ENCODE results near the gene SHROOM3. TPM values are rescaled to one million over a fixed set of nuclear protein-coding genes. Genes with fewer than 3 reads are reported as not detected.

SHROOM3 gene
- total RNA-seq, 2 donors from 2014 or later, result 6.0 to 10.0 TPM

GRCh38 chr4:76579596-76580375 lies 144.8 kb downstream of the SHROOM3 start:
- no peak for DNase-seq
- intact Hi-C loops (cut with DNase I), result no loop called here
- no peak for ATAC-seq

- ATAC-seq (no peak), DNase-seq (no peak)
- intact Hi-C loops (cut with DNase I), result no loop called here
Observed at GRCh38 chr4:76581077-76581962, 146.3 kb downstream of the SHROOM3 start.

DNA sequence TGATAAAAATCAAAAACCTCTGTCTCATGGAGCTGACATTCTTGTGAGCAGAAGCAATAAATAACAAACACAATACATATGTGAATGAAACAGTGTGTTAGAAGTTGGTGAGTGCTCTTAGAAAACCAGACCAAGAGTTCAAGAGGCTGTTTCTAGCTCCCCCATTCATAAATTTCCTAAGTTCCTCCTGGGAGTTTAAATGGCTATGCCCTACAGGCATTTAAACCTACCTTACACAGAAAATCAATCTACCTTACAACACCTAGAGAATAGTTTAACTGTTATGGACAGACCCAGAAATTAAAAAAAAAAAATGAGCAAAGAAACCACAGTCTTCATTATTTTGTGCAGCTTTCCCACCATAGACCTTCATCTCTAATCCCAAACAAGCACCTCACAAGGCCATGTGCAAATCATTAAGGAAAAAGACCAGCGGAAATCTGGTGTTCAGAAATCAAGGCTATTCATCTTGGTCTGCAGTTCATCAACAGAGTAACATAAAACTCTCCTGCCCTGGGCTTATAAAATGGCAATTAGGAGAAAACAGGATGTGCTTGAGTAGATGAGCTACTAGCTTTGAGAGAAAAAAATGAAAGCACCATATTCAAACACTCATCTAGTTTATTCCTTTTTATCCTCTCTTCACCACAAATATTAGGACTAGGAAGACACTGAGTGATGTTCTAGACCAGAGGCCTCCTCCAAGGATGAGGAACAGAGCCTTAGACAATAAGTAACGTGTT lies 147.2 kb downstream of the SHROOM3 start:
- no peak for DNase-seq
- intact Hi-C loops (cut with DNase I), result no loop called here
- ATAC-seq, result no peak

- DNase-seq, result no peak
- intact Hi-C loops (cut with DNase I), result no loop called here
- no peak for ATAC-seq
Observed at GRCh38 chr4:76582817-76583087, 147.7 kb downstream of the SHROOM3 start.

DNA sequence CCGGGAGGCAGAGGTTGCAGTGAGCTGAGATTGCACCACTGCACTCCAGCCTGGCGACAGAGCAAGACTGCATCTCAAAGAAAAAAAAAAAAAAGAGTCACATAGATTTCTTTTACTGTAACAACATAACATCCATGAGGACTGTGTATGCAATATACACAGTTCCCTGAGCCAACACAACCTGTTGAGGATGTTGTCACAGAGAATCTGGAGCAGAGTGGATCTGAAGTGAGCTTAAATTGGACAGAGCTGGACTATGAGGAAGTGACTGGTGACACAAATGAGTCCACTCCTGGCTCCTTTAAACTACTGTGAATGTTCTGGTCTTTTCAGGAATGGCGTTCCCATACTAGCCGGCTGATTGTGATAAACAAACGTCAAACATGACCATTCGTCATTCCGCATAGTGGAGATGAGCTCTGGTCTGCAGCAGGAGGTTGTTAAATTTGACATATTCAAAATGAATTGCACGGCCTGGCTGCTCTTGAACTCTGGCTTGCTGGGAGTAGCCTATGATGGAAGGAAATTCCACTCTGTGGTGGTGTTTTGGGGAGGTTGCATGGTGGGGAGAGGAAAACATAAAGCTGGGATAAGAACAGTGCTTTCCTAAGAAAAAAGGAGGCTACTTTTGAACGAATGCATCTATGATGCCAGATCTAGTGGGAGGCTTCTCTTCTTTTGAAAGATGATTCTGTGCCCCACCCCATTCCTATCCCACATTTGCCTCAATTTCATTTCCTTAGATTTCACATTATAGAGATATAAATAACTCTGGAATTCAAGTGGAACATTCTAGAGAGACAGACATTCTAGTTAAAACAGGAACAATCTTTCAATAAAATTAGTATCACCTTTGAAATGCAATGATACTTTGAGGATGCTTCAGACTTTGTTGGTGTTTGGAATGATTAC lies 149.5 kb downstream of the SHROOM3 start:
- intact Hi-C loops (cut with DNase I), result no loop called here
- ATAC-seq, result no peak

GRCh38 chr4:76585272-76585671 lies 150.2 kb downstream of the SHROOM3 start:
- intact Hi-C loops (cut with DNase I), result no loop called here
- ATAC-seq, result peak in 1 of 2 donors; percentile 9
- no peak for DNase-seq

More for the DNA sequence above, 149.5 kb downstream of the SHROOM3 start:
- DNase-seq, result no peak

DNA sequence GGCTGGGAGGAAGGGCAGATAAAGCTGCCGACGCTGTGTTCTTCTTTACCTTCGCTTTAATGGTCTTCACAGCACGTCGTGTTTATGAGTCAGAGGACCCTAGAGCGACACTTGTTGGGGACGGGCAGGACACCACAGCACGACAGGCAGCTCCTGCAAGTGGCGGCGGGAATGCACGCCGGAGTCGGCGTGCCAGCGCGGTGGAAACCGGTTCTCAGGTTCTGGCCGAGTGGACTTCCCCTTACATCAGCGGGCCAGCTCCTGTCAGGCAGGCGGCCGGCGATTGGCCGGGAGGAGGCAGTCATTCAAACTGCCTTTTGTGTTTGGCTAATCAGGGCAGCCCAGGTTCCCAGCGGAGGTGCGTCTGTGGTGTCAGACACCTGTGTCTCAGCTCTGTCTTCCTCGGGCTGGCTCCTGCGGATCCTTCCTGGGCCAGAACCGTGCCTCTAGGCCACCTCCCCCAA lies 150.9 kb downstream of the SHROOM3 start:
- peak; percentile 82 to 91 for ATAC-seq
- intact Hi-C loops (cut with DNase I), result no loop called here
- peak; percentile 78 for DNase-seq

DNA sequence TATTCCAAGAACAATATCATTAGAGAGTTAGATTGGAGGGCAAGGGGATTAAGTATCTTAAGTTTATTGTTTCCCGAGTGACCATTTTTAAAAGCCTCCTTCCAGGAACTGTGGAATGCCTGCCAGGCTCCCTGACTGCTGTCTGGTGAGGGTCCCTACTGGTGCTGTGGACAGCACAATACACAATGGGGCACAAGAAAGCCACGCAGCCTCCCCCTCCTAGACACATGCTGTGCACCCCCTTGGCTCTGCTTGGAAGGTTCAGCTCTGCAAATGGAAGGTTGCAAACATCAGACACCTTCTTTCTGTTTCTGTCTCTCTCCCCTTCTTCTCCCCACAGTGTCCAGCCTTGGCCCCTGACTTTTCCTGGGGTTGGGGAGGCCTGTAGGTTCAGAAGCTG lies 153.2 kb downstream of the SHROOM3 start:
- ATAC-seq (no peak), DNase-seq (no peak)
- intact Hi-C loops (cut with DNase I), result no loop called here

- ATAC-seq, result peak; percentile 32 to 39
- intact Hi-C loops (cut with DNase I), result no loop called here
Observed at GRCh38 chr4:76589402-76589801, 154.4 kb downstream of the SHROOM3 start.

DNA sequence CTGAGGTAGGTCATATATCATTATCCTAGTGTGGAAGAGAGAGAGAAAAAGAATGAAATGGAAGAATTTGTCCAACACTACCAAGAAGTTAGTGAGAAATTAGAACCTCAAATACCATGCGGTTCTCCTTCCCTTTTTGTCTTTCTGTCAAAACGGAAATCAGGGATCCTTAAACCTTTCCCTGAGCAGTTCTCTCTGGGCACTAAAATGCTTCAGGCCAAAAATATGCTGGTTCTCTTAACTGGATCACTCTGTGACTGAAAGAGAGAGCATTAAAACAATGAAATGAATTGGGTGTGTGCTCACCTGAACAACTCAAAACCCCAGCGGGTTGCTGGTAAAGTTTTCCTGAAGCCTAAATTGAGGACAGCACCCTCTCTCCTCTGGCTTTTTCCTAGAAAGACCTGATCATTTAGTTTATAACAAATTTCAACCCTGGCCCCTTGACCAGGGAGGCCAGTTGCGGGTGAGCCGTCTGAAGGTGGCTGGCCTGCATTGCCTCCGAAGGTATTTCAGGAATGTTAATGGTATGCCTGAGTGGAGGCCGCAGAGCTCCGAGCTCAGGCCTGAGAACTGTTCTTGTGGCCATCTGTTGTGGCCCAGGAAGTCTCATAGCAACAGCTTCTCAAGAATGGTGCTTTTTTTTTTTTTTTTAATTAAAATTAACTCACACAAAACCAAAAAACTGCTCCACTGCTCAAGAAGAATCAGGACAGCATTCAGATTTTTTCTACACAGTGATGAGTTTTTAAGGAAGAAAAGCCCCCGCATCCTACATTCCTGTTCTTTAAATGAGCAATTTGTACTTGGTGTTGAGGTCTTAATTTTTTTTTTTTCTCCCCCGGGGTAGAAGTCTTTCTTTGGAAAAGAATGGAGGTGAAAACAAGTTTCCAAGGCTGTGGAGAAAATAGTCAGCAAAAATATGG lies 155.1 kb downstream of the SHROOM3 start:
- peak; percentile 77 for ATAC-seq
- intact Hi-C loops (cut with DNase I), result no loop called here
- DNase-seq, result peak; percentile 33

More at GRCh38 chr4:76589402-76589801, 154.4 kb downstream of the SHROOM3 start:
- no peak for DNase-seq

DNA sequence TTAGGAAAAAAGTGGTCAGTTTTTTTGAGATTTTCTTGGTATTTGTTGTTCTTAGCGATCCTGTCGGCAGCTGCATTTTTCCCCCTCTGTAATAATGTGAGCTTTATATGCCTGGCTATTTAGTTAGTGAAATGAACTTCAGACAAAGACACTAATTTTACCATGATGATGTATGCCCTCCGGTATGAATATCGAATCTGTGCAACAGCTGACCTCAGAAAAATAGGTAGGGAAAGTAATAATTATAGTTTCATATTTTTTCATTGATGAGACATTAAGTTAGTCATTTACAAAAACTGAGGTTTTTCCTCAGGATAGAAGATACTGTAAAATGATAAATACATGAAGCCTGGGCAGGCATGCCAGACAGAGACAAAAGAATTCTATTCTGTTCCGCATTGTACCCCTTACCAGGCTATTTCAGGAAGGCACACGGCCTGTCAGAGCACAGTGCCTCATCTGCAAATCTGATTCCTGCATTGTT lies 155.8 kb downstream of the SHROOM3 start:
- no peak for DNase-seq
- ATAC-seq, result peak in 1 of 2 donors; percentile 25
- intact Hi-C loops (cut with DNase I), result no loop called here

GRCh38 chr4:76591992-76592391 lies 157.0 kb downstream of the SHROOM3 start:
- intact Hi-C loops (cut with DNase I), result no loop called here

DNA sequence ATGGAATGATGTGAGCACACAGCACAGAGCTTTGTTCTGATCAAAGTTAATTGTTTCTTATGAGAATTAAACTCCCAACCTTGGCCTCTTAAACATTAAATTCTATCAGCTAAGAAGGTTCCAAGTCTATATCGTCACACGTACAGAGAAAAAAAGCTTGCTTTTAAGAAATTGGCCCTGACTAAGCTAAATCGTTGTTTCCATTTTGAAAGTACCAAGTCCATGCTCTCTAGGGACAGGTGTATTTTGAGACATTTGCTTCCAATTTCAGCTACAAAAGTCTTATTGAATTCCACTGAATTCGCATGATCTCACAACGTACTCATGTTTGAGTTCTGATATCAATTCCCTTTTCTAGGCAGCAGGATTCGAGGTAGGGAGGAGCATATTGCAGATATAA lies 157.4 kb downstream of the SHROOM3 start:
- intact Hi-C loops (cut with DNase I), result no loop called here
- no peak for DNase-seq
- no peak for ATAC-seq

More at GRCh38 chr4:76591992-76592391, 157.0 kb downstream of the SHROOM3 start:
- ATAC-seq, result no peak
- no peak for DNase-seq

GRCh38 chr4:76594173-76594572 lies 159.1 kb downstream of the SHROOM3 start:
- DNase-seq, result no peak
- ATAC-seq, result no peak
- intact Hi-C loops (cut with DNase I), result no loop called here

DNA sequence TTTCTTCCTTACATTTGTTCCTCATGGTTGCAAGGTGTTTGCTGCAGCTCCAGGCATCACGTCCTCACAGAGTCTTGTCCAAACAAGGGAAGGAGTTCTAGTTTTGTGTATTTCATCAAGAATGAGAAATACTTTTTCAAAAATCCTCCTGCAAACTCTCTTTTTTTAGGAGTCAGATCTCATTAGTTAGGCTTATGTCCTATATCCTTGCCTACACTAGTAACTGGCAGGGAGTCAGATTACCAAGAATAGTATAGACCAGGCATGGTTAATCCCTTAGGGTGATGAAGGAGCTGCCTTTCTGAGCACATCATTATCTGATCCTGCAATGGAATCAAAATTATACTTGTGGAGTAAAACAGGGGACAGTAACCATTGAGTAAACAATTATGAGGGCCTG lies 160.4 kb downstream of the SHROOM3 start:
- DNase-seq, result no peak
- intact Hi-C loops (cut with DNase I), result no loop called here
- ATAC-seq, result no peak

- intact Hi-C loops (cut with DNase I), result no loop called here
- no peak for ATAC-seq
- no peak for DNase-seq
Observed at GRCh38 chr4:76596713-76597112, 161.7 kb downstream of the SHROOM3 start.

- no peak for DNase-seq
- intact Hi-C loops (cut with DNase I), result no loop called here
- no peak for ATAC-seq
Observed at GRCh38 chr4:76597423-76597979, 162.5 kb downstream of the SHROOM3 start.
